CD4-positive, alpha-beta T cell (primary cell): ENCODE measurements around the gene RNF208. TPM values are rescaled to one million over a fixed set of nuclear protein-coding genes. Genes with fewer than 3 reads are reported as not detected.
"Not testable (repeated sequence)": the region's sequence is repeated elsewhere in the genome, so short reads cannot be mapped to it uniquely, and the experiment has no call there.

Experiments used
- ATAC-seq: fragments of 200-7000 bp; cut with Tn5 transposase; one replicate; pipeline ENCODE4 v1.10.0; 2022; ENCODE audit warnings: mild to moderate bottlenecking; ENCODE audit not compliant: poor library complexity
- CTCF ChIA-PET: fragments of 350-600 bp; sonication (Branson Sonifier 250); formaldehyde crosslinking; loops from one replicate; lab custom pipeline; 2021; ENCODE audit warnings: antibody characterized with exemption, inconsistent platforms; lab: Charles Lee
- POLR2A ChIA-PET: fragments of 350-600 bp; sonication (Branson Sonifier 250); formaldehyde crosslinking; loops from one replicate; lab custom pipeline; 2021; ENCODE audit warnings: antibody characterized with exemption, inconsistent platforms; lab: Charles Lee
- DNase-seq, 14 experiments: peaks; one replicate each; pipeline ENCODE4 v3.0.0-alpha.2; 2013 to 2020; ENCODE audit warnings: mixed read lengths in 2 of 14
- H3K27ac ChIP-seq, 2 donors: one replicate each; pipeline versions ENCODE4 v1.5.1 to v1.7.0; 2013; ENCODE audit warnings: low read length in 2 of 2, low read depth in 1 of 2, mild to moderate bottlenecking in 1 of 2
- H3K27me3 ChIP-seq, 2 experiments: 1 replicate in 1 of 2; 2 replicates in 1 of 2; pipeline versions ENCODE4 v1.6.1 to v1.7.0; 2013; ENCODE audit warnings: low read length in 2 of 2, control low read depth in 1 of 2, mild to moderate bottlenecking in 1 of 2, moderate library complexity in 1 of 2; ENCODE audit not compliant: insufficient read depth in 2 of 2, control insufficient read depth in 1 of 2
- H3K36me3 ChIP-seq: one replicate; pipeline ENCODE4 v1.6.1; 2013; ENCODE audit warnings: low read length, control low read depth; ENCODE audit not compliant: insufficient read depth
- H3K4me1 ChIP-seq: one replicate; pipeline ENCODE4 v1.6.1; 2013; ENCODE audit warnings: low read length, control low read depth; ENCODE audit not compliant: insufficient read depth
- H3K4me3 ChIP-seq: one replicate; pipeline ENCODE4 v1.5.1; 2013; ENCODE audit warnings: mild to moderate bottlenecking, low read length, moderate library complexity
- H3K9me3 ChIP-seq, 2 experiments: 1 replicate in 1 of 2; 2 replicates in 1 of 2; pipeline versions ENCODE4 v1.6.1 to v1.7.0; 2013; ENCODE audit warnings: low read length in 2 of 2, mild to moderate bottlenecking in 2 of 2, control low read depth in 1 of 2, moderate library complexity in 1 of 2; ENCODE audit not compliant: control insufficient read depth in 1 of 2, insufficient read depth in 1 of 2
- H3K27ac Mint-ChIP-seq: one replicate; pipeline ENCODE4 v1.8.0; 2020; ENCODE audit warnings: mixed read lengths
- H3K27me3 Mint-ChIP-seq: one replicate; pipeline ENCODE4 v1.8.0; 2021; ENCODE audit warnings: mixed read lengths
- H3K36me3 Mint-ChIP-seq: one replicate; pipeline ENCODE4 v1.8.0; 2021; ENCODE audit warnings: low read depth, mixed read lengths
- H3K4me1 Mint-ChIP-seq: one replicate; pipeline ENCODE4 v1.8.0; 2021; ENCODE audit warnings: low read depth, mixed read lengths
- H3K4me3 Mint-ChIP-seq: one replicate; pipeline ENCODE4 v1.8.0; 2020; ENCODE audit warnings: mild to moderate bottlenecking, mixed read lengths
- H3K9me3 Mint-ChIP-seq: one replicate; pipeline ENCODE4 v1.8.0; 2020; ENCODE audit warnings: mixed read lengths
- intact Hi-C, 2 experiments: fragments of 100-400 bp; cut with DNase I in 1 of 2; cut with micrococcal nuclease in 1 of 2; formaldehyde crosslinking; loops; one replicate each; pipeline versions ENCODE4 v1.15.1 to v1.9.0; 2023 to 2025; cut with DNase I, micrococcal nuclease
- total RNA-seq, 174 experiments: library from RNA in 2 of 174; stranded (reverse) in 2 of 174; gene quantifications; one replicate each; pipeline ENCODE4 v1.2.3 and lab custom pipeline; 2021 to 2026
- TF ChIP-seq, protein P1 (sequence below): fragments of 200-600 bp; IDR thresholded peaks from one replicate; pipeline ENCODE4 v1.8.0; 2022; ENCODE audit warnings: antibody characterized with exemption, mild to moderate bottlenecking

The RNF208 gene
- total RNA-seq, 2 experiments from 2014 or later = 0.66 to 0.67 TPM

DNA sequence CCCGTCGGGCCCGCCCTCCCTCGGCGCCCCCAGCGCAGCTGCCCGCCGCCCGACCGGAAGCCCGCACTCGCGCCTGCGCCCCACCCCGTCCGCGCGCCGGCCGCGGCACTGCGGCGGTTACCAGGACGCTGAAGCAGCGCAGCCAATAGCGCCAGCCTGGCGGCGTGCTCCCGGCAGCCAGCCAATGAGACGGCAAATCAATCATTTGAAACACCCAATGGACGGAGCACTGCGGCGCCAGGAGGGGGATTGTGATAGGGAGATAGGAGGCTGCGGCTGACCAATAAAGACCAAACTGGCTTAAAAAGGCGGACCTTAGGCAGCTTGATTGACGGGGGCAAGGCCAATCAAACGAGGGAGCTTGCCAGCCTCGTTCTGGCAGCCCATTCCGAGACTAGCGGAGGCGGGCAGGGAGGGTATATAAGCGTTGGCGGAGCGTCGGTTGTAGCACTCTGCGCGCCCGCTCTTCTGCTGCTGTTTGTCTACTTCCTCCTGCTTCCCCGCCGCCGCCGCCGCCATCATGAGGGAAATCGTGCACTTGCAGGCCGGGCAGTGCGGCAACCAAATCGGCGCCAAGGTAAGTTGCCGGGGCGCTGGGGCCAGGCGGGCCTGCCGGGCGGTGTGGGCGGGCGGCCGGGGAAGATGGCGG is 18.9 kb upstream of the RNF208 start, which contains the start of gene TUBB4B:
Gene TUBB4B (plus strand): TSS at position 447 of the 649 bp plus-strand sequence. CDS start 74 bp downstream, at position 521.
- H3K4me3 Mint-ChIP-seq = peak within 1 kb of the TSS; percentile 91
- intact Hi-C loops = loop anchor here (1.0 kb wide), 2 partner anchors 14 to 18 kb away; partner anchors contain the start of gene NELFB (in 1 of the 2)
- ChIA-PET CTCF (interaction anchor here (0.9 to 1.8 kb wide), 3 partner anchors 14 to 52 kb away, joined by 3 to 5 read pairs (median 4); no protein-coding TSS in a partner anchor), POLR2A (interaction anchor here (0.6 to 2.5 kb wide), 36 partner anchors 10 to 831 kb away, joined by 3 to 63 read pairs (median 4); partner anchors contain the start of genes ANAPC2, DPP7, EXD3 and MAN1B1)
- ATAC-seq (peak; percentile 79), DNase-seq (peak; percentile 93 to 100 (median 98))
- H3K9me3 Mint-ChIP-seq = no peaks in the 10 kb centered on the region
- Histone ChIP-seq H3K27me3 (no peaks in the 10 kb centered on the region), H3K4me3 (peak within 1 kb of the TSS; percentile 68), H3K27ac (peak within 1 kb of the TSS; percentile 64 to 84), H3K4me1 (peaks cover 64% of the 10 kb centered on the region), H3K9me3 (no peaks in the 10 kb centered on the region), H3K36me3 (peaks cover 21% of the 10 kb centered on the region)
- TF ChIP-seq, protein P1, sequence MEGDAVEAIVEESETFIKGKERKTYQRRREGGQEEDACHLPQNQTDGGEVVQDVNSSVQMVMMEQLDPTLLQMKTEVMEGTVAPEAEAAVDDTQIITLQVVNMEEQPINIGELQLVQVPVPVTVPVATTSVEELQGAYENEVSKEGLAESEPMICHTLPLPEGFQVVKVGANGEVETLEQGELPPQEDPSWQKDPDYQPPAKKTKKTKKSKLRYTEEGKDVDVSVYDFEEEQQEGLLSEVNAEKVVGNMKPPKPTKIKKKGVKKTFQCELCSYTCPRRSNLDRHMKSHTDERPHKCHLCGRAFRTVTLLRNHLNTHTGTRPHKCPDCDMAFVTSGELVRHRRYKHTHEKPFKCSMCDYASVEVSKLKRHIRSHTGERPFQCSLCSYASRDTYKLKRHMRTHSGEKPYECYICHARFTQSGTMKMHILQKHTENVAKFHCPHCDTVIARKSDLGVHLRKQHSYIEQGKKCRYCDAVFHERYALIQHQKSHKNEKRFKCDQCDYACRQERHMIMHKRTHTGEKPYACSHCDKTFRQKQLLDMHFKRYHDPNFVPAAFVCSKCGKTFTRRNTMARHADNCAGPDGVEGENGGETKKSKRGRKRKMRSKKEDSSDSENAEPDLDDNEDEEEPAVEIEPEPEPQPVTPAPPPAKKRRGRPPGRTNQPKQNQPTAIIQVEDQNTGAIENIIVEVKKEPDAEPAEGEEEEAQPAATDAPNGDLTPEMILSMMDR = no peak
- H3K36me3 Mint-ChIP-seq = peaks cover 22% of the 10 kb centered on the region
- H3K4me1 Mint-ChIP-seq = peaks cover 17% of the 10 kb centered on the region
- H3K27ac Mint-ChIP-seq = peak within 1 kb of the TSS; percentile 89
- H3K27me3 Mint-ChIP-seq = no peaks in the 10 kb centered on the region

DNA sequence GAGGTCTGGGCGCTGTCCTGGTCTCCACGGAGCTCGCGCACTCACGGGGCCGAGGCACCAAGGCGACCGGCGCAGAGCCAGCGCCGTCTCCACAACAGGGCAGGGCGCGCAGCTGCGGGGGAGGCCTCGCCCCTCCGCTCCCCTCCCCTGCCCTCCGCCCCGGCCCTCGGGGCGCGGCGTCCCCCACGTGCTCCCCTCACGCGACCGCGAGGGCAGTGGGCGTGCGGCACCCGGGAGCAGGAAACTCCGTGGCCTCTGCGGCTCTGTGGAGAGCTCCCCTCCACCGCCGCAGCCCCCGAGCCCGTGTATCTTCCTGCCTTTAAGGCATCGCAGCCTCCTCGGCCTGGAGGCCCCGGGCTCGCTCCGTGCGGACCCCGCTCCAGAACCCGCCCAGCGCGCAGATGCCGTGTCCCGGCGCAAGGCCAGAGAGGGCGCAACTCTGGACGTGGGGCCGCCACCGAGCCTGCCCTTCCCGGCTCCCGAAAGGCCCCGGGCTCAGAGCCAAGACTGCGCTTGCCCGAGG is 18.3 kb upstream of the RNF208 start:
- Histone ChIP-seq H3K27ac (peak overlapping the region; percentile 64 to 84), H3K36me3 (peaks cover 21% of the 10 kb centered on the region), H3K27me3 (no peaks in the 10 kb centered on the region), H3K4me3 (peak overlapping the region; percentile 60), H3K4me1 (peaks cover 68% of the 10 kb centered on the region), H3K9me3 (no peaks in the 10 kb centered on the region)
- TF ChIP-seq, protein P1 = no peak
- CTCF ChIA-PET = interaction anchor here (0.9 to 1.8 kb wide), 3 partner anchors 14 to 51 kb away, joined by 3 to 5 read pairs (median 4); no protein-coding TSS in a partner anchor
- H3K27me3 Mint-ChIP-seq = no peaks in the 10 kb centered on the region
- H3K36me3 Mint-ChIP-seq = peaks cover 22% of the 10 kb centered on the region
- ATAC-seq (peak; percentile 12), DNase-seq (peak in 13 of 14 experiments; percentile 43 to 91 (median 62))
- peak overlapping the region; percentile 80 for H3K4me3 Mint-ChIP-seq
- H3K27ac Mint-ChIP-seq = peak overlapping the region; percentile 89
- H3K9me3 Mint-ChIP-seq = no peaks in the 10 kb centered on the region
- H3K4me1 Mint-ChIP-seq = peaks cover 17% of the 10 kb centered on the region
- POLR2A ChIA-PET = interaction anchor here (0.6 to 2.5 kb wide), 36 partner anchors 11 to 831 kb away, joined by 3 to 63 read pairs (median 4); partner anchors contain the start of genes ANAPC2, DPP7, EXD3 and MAN1B1
- intact Hi-C loops = loop anchor here in 1 of 2 experiments (1.0 kb wide), 1 partner anchor 17 kb away; no protein-coding TSS in a partner anchor

DNA sequence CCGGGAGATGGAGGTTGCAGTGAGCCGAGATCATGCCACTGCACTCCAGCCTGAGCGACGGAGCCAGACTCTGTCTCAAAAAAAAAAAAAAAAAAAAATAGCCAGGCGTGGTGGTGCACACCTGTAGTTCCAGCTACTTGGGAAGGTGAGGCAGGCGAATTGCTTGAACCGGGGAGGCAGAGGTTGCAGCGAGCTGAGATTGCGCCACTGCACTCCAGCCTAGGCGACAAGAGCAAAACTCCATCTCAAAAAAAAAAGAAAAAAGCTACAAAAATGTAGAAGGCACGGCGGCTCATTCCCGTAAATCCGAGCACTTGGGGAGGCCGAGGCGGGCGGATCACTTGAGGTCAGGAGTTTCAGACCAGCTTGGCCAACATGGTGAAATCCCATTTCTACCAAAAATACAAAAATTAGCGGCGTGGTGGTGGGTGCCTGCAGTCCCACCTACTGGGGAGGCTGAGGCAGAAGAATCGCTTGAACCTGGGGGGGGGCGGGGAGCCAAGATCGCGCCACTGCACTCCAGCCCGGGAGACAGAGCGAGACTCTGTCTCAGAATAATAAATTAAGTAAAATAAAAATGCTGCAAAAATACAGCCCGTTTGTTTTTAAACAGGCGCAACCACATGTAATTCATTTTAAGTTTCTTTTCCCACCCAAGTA is 17.6 kb upstream of the RNF208 start:
- DNase-seq, H3K27me3 ChIP-seq, H3K27me3 Mint-ChIP-seq, H3K9me3 ChIP-seq, H3K9me3 Mint-ChIP-seq, ATAC-seq: not testable (repeated sequence)
- Histone ChIP-seq H3K27ac (peak overlapping the region; percentile 55 to 84), H3K36me3 (peaks cover 21% of the 10 kb centered on the region), H3K4me3 (peak overlapping the region; percentile 60), H3K4me1 (peaks cover 68% of the 10 kb centered on the region)
- Mint-ChIP-seq H3K4me1 (peaks cover 17% of the 10 kb centered on the region), H3K36me3 (peaks cover 22% of the 10 kb centered on the region), H3K4me3 (peak overlapping the region; percentile 80), H3K27ac (peak overlapping the region; percentile 67)
- CTCF ChIA-PET = interaction anchor here (0.7 to 1.8 kb wide), 4 partner anchors 15 to 50 kb away, joined by 3 to 5 read pairs (median 4); no protein-coding TSS in a partner anchor
- POLR2A ChIA-PET = interaction anchor here (0.8 to 2.5 kb wide), 21 partner anchors 12 to 357 kb away, joined by 3 to 63 read pairs (median 7); partner anchors contain the start of genes ANAPC2, DPP7, EXD3 and MAN1B1
- intact Hi-C loops = loop anchor here in 1 of 2 experiments (1.0 to 5.0 kb wide), 4 partner anchors 16 to 452 kb away; partner anchors contain the start of genes ANAPC2 and SSNA1
